A172 (cell line): ENCODE results near the gene RLN1. TPM values are rescaled to one million over a fixed set of nuclear protein-coding genes. Genes with fewer than 3 reads are reported as not detected.
"Not testable (repeated sequence)": the region's sequence is repeated elsewhere in the genome, so short reads cannot be mapped to it uniquely, and the experiment has no call there.

ENCODE experiments used
- DNase-seq: peaks from one replicate; pipeline ENCODE4 v3.0.0-alpha.2; 2015; ENCODE audit warnings: low spot score
- total RNA-seq: library from RNA; depleted of rRNA; stranded (reverse); fragments of >200 nt; shearing (Covaris generic); gene quantifications from 2 replicates; pipeline ENCODE4 v1.2.3, GENCODE V29; 2014; rRNA removed

The RLN1 gene
- total RNA-seq, 1 experiment from 2014 or later = not detected

GRCh38 chr9:5321601-5322000 is 18.1 kb downstream of the RLN1 start:
- DNase-seq = not testable (repeated sequence)

- DNase-seq = no peak
These were observed 18.6 kb downstream of the RLN1 start for GRCh38 chr9:5321058-5321457.

- DNase-seq = not testable (repeated sequence)
These were observed 23.3 kb downstream of the RLN1 start for GRCh38 chr9:5316406-5316805.

DNA sequence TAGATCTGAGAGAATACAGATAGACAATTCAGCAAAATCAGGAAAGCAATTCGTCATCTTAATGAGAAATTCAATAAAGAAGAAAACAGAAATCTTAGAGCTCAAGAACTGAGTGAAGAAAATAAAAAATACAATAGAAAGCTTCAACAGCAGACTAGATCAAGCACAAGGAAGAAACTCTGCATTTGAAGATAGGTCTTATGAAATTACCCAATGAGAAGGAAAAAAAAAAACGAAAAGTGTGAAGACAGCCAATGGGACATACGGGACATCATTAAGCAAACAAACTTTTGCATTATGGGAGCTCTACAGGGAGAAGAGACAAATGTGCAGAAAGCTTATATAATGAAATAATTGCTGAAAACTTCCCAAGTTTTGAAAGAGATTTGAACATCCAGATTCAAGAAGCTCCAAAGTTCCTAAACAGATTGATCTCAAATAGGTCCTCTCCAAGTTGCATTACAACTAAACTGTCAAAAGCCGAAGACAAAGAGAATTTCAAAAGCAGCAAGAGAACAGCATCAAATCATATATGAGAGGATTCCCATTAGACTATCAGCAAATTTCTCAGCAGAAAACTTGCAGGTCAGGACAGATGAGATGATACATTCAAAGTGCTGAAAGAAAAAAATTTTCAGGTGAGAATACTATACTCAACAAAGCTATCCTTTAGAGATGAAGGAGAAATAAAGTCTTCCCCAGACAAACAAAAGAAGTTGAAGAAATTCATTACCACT is 24.3 kb downstream of the RLN1 start:
- no peak for DNase-seq

DNA sequence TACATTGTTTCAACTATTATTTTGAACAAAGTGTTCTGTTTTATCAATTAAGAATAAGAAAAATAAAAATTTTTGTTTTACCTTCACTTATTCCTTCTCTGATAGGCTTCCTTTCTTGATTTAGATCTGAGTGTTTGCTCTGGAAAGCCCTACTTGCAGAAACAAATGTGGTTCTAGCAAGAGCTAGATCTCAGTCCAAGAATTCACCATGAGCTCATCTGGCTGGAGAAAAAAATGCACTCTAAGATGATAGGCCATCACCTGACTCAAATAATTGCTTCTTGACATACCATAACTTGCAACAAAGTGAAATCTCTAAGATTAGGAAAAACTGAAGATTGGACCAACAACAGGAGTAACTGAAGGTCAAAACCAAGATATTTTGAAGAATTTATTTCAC is 28.8 kb downstream of the RLN1 start:
- no peak for DNase-seq

- DNase-seq = no peak
These were observed 33.9 kb downstream of the RLN1 start for GRCh38 chr9:5305741-5306140.

GRCh38 chr9:5303840-5304795 is 35.6 kb downstream of the RLN1 start, which contains the start of gene RLN2:
Gene RLN2, minus strand, starts transcription at chr9:5304716. Its CDS starts 136 bp downstream, at chr9:5304580.
- not testable (repeated sequence) for DNase-seq

GRCh38 chr9:5301544-5301943 is 38.1 kb downstream of the RLN1 start:
- no peak for DNase-seq

GRCh38 chr9:5292141-5292540 is 47.5 kb downstream of the RLN1 start:
- DNase-seq = no peak

DNA sequence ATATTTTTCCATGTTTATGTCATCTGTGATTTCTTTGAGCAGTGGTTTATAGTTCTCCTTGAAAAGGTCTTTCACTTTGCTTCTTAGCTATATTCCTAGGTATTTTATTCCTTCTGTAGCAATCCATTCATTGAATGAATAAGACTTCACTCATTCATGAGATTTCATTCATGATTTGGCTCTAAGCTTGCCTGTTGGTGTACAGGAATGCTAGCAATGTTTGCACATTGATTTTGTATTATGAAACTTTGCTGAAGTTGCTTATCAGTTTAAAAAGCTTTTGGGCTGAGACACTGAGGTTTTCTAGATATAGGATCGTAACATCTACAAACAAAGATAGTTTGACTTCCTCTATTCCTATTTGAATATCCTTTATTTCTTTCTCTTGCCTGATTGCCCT is 51.1 kb downstream of the RLN1 start:
- no peak for DNase-seq

DNA sequence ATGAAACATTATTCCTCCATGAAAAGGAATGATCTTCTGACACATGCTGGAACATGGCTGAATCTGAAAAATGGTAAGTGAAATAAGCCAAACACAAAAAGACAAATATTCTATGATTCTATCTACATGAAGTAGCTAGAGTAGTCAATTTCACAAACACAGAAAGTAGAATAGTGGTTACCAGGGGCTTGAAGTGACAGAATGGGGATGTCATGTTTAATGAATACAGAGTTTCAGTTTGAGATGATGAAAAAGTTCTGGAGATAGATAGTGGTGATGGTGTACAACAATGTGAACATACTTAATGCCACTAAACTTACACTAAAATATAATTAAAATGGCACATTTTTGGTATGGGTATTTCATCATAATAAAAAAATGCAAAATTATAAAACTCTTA is 53.4 kb downstream of the RLN1 start:
- no peak for DNase-seq

Other genes with a start within 250 kb of the RLN1 start
- not detected in 2 replicates for gene INSL6, start 154.2 kb downstream of the RLN1 start, total RNA-seq
- gene INSL4, start 108.5 kb downstream of the RLN1 start, total RNA-seq = not detected in 2 replicates
- not detected in 2 replicates for gene RLN2, start 35.2 kb downstream of the RLN1 start, total RNA-seq
- gene PLGRKT, start 98.0 kb upstream of the RLN1 start, total RNA-seq = 11.5 and 25.2 TPM in 2 replicates
- 1.4 and 2.2 TPM in 2 replicates for gene CD274, start 110.7 kb upstream of the RLN1 start, total RNA-seq
- gene PDCD1LG2, start 170.7 kb upstream of the RLN1 start, total RNA-seq = 1.1 TPM in 2 replicates